Measurements from ENCODE around the gene DYSF.

Gene DYSF

GRCh38 chr2:71611247-71611646, 157.9 kb downstream of the DYSF start:
- Histone ChIP-seq H3K4me3 (ENCODE audit: severe bottlenecking) (no peak overlapping the region), H3K36me3 (ENCODE audit: low read depth) (no peaks in the 10 kb centered on the region), H3K4me1 (ENCODE audit: insufficient read depth, poor library complexity, severe bottlenecking) (no peaks in the 10 kb centered on the region), H3K27ac (ENCODE audit: poor library complexity, severe bottlenecking) (no peak overlapping the region), H3K9me3 (ENCODE audit: severe bottlenecking) (no peaks in the 10 kb centered on the region), H3K27me3 (ENCODE audit: insufficient read depth, poor library complexity, severe bottlenecking) (no peaks in the 10 kb centered on the region)
- no peak for ATAC-seq (ENCODE audit: low read depth)
- no peak for TF ChIP-seq CTCF (IDR thresholded peaks at IDR 0.05; ENCODE audit: poor library complexity, severe bottlenecking)
- peak; percentile 47 for DNase-seq (ENCODE audit: low spot score)

- TF ChIP-seq CTCF (IDR thresholded peaks at IDR 0.05; ENCODE audit: poor library complexity, severe bottlenecking): no peak
- DNase-seq (ENCODE audit: low spot score): peak; percentile 27
- ATAC-seq (ENCODE audit: low read depth): no peak
These were observed 158.6 kb downstream of the DYSF start for GRCh38 chr2:71611781-71612527.

GRCh38 chr2:71612581-71613402, 159.4 kb downstream of the DYSF start:
- no peak for ATAC-seq (ENCODE audit: low read depth)
- TF ChIP-seq CTCF (IDR thresholded peaks at IDR 0.05; ENCODE audit: poor library complexity, severe bottlenecking): no peak
- Histone ChIP-seq H3K27me3 (ENCODE audit: insufficient read depth, poor library complexity, severe bottlenecking) (no peaks in the 10 kb centered on the region), H3K36me3 (ENCODE audit: low read depth) (no peaks in the 10 kb centered on the region), H3K27ac (ENCODE audit: poor library complexity, severe bottlenecking) (no peak overlapping the region), H3K9me3 (ENCODE audit: severe bottlenecking) (no peaks in the 10 kb centered on the region), H3K4me3 (ENCODE audit: severe bottlenecking) (no peak overlapping the region), H3K4me1 (ENCODE audit: insufficient read depth, poor library complexity, severe bottlenecking) (no peaks in the 10 kb centered on the region)
- DNase-seq (ENCODE audit: low spot score): peak; percentile 38

More at GRCh38 chr2:71611781-71612527, 158.6 kb downstream of the DYSF start:
- Histone ChIP-seq H3K27me3 (ENCODE audit: insufficient read depth, poor library complexity, severe bottlenecking) (no peaks in the 10 kb centered on the region), H3K36me3 (ENCODE audit: low read depth) (no peaks in the 10 kb centered on the region), H3K4me3 (ENCODE audit: severe bottlenecking) (no peak overlapping the region), H3K4me1 (ENCODE audit: insufficient read depth, poor library complexity, severe bottlenecking) (no peaks in the 10 kb centered on the region), H3K27ac (ENCODE audit: poor library complexity, severe bottlenecking) (no peak overlapping the region), H3K9me3 (ENCODE audit: severe bottlenecking) (no peaks in the 10 kb centered on the region)

GRCh38 chr2:71613403-71613952, 160.1 kb downstream of the DYSF start:
- DNase-seq (ENCODE audit: low spot score) (peak; percentile 24), ATAC-seq (ENCODE audit: low read depth) (no peak)
- Histone ChIP-seq H3K4me3 (ENCODE audit: severe bottlenecking) (no peak overlapping the region), H3K36me3 (ENCODE audit: low read depth) (no peaks in the 10 kb centered on the region), H3K27me3 (ENCODE audit: insufficient read depth, poor library complexity, severe bottlenecking) (no peaks in the 10 kb centered on the region), H3K9me3 (ENCODE audit: severe bottlenecking) (no peaks in the 10 kb centered on the region), H3K4me1 (ENCODE audit: insufficient read depth, poor library complexity, severe bottlenecking) (no peaks in the 10 kb centered on the region), H3K27ac (ENCODE audit: poor library complexity, severe bottlenecking) (no peak overlapping the region)
- TF ChIP-seq CTCF (IDR thresholded peaks at IDR 0.05; ENCODE audit: poor library complexity, severe bottlenecking): no peak

All from RWPE2 (cell line).